Stimulated activated CD4-positive, alpha-beta T cell treated with anti-CD3 and anti-CD28 coated beads, Interleukin-1b, Interleukin-23, amount 100 ng/mL, for 4 hours (primary cell): Measurements from ENCODE around the gene TOP1.
"Not testable (repeated sequence)": the region's sequence is repeated elsewhere in the genome, so short reads cannot be mapped to it uniquely, and the experiment has no call there.

ENCODE experiments used
- DNase-seq, 2 donors: peaks; one replicate each; pipeline ENCODE4 v3.0.0-alpha.2; 2020; ENCODE audit warnings: low read depth in 2 of 2

Gene TOP1

GRCh38 chr20:41003936-41004294 lies 24.7 kb upstream of the TOP1 start:
- DNase-seq, result not testable (repeated sequence)

- DNase-seq, result no peak
These were observed 23.9 kb upstream of the TOP1 start for GRCh38 chr20:41004531-41005360.

- DNase-seq, result no peak
These were observed 23.3 kb upstream of the TOP1 start for GRCh38 chr20:41005361-41005729.

GRCh38 chr20:41006126-41006935 lies 22.3 kb upstream of the TOP1 start:
- DNase-seq, result no peak

GRCh38 chr20:41006936-41007474 lies 21.6 kb upstream of the TOP1 start:
- no peak for DNase-seq

- DNase-seq, result no peak
These were observed 21.1 kb upstream of the TOP1 start for GRCh38 chr20:41007481-41007880.

- no peak for DNase-seq
These were observed 18.7 kb upstream of the TOP1 start for GRCh38 chr20:41009946-41010345.

- no peak for DNase-seq
These were observed 17.0 kb upstream of the TOP1 start for GRCh38 chr20:41011551-41012067.

- no peak for DNase-seq
These were observed 14.0 kb upstream of the TOP1 start for GRCh38 chr20:41014561-41015088.

- no peak for DNase-seq
These were observed 11.1 kb upstream of the TOP1 start for GRCh38 chr20:41017448-41018042.

GRCh38 chr20:41018153-41018552 lies 10.5 kb upstream of the TOP1 start:
- DNase-seq, result no peak

GRCh38 chr20:41023549-41023948 lies 5.1 kb upstream of the TOP1 start:
- no peak for DNase-seq

GRCh38 chr20:41027366-41027765 lies 1.3 kb upstream of the TOP1 start:
- DNase-seq, result no peak

GRCh38 chr20:41027872-41028358 lies 707 bp upstream of the TOP1 start:
- no peak for DNase-seq

- DNase-seq, result peak; percentile 11 to 40
These were observed 704 bp downstream of the TOP1 start for GRCh38 chr20:41029150-41029901.

GRCh38 chr20:41030061-41030460 lies 1.4 kb downstream of the TOP1 start:
- DNase-seq, result no peak

GRCh38 chr20:41030531-41031242 lies 2.1 kb downstream of the TOP1 start:
- DNase-seq, result no peak

GRCh38 chr20:41031243-41031619 lies 2.6 kb downstream of the TOP1 start:
- DNase-seq, result no peak

- DNase-seq, result no peak
These were observed 3.6 kb downstream of the TOP1 start for GRCh38 chr20:41032271-41032670.

GRCh38 chr20:41034239-41034638 lies 5.6 kb downstream of the TOP1 start:
- DNase-seq, result no peak
